GM23248 (cell line): ENCODE data around the gene SOBP. TPM values are rescaled to one million over a fixed set of nuclear protein-coding genes. Genes with fewer than 3 reads are reported as not detected.
A peak's percentile ranks its signal among the peaks of the same experiment; 100 is the strongest.

Source experiments
- DNase-seq: peaks from one replicate; pipeline ENCODE4 v3.0.0-alpha.2; 2015
- H2AFZ ChIP-seq: fragments of 200-600 bp; sonication (generic); 2 replicates; pipeline ENCODE4 v1.6.1; 2016; ENCODE audit warnings: antibody characterized with exemption
- H3F3A ChIP-seq: fragments of 200-600 bp; sonication (generic); 2 replicates; pipeline ENCODE4 v1.6.1; 2016; ENCODE audit warnings: mild to moderate bottlenecking, antibody characterized with exemption, mixed run types; ENCODE audit not compliant: insufficient read depth
- H3K27ac ChIP-seq: fragments of 200-600 bp; sonication (generic); 2 replicates; pipeline ENCODE4 v1.5.1; 2016; ENCODE audit warnings: mild to moderate bottlenecking
- H3K27me3 ChIP-seq: fragments of 200-600 bp; sonication (generic); replicated peaks from 2 replicates; pipeline ENCODE4 v1.6.1; 2016; ENCODE audit warnings: mild to moderate bottlenecking; ENCODE audit not compliant: insufficient read depth
- H3K36me3 ChIP-seq: fragments of 200-600 bp; sonication (generic); 2 replicates; pipeline ENCODE4 v1.6.1; 2016; ENCODE audit warnings: low read depth, mild to moderate bottlenecking
- H3K4me1 ChIP-seq: fragments of 200-600 bp; sonication (generic); 2 replicates; pipeline ENCODE4 v1.6.1; 2016; ENCODE audit warnings: mild to moderate bottlenecking; ENCODE audit not compliant: insufficient read depth
- H3K4me2 ChIP-seq: fragments of 200-600 bp; sonication (generic); one replicate; pipeline ENCODE4 v1.6.1; 2016; ENCODE audit warnings: mild to moderate bottlenecking; ENCODE audit not compliant: unreplicated experiment
- H3K4me3 ChIP-seq: fragments of 200-600 bp; sonication (generic); 2 replicates; pipeline ENCODE4 v1.5.1; 2016; ENCODE audit warnings: mild to moderate bottlenecking
- H3K79me2 ChIP-seq: fragments of 200-600 bp; sonication (generic); 2 replicates; pipeline ENCODE4 v1.6.1; 2016; ENCODE audit warnings: mild to moderate bottlenecking; ENCODE audit not compliant: insufficient read depth
- H3K9ac ChIP-seq: fragments of 200-600 bp; sonication (generic); 2 replicates; pipeline ENCODE4 v1.6.1; 2016; ENCODE audit warnings: mild to moderate bottlenecking
- H3K9me2 ChIP-seq: fragments of 200-600 bp; sonication (generic); 2 replicates; pipeline ENCODE4 v1.6.1; 2016; ENCODE audit warnings: mixed run types, mild to moderate bottlenecking, moderate library complexity; ENCODE audit not compliant: insufficient read depth
- H3K9me3 ChIP-seq: fragments of 200-600 bp; sonication (generic); one replicate; pipeline ENCODE4 v1.6.1; 2017; ENCODE audit warnings: low read depth
- H4K20me1 ChIP-seq: fragments of 200-600 bp; sonication (generic); 2 replicates; pipeline ENCODE4 v1.6.0; 2016; ENCODE audit not compliant: insufficient read depth
- EZH2 ChIP-seq: fragments of 200-600 bp; sonication (generic); IDR thresholded peaks from 2 replicates; pipeline ENCODE4 v1.6.1; 2018; ENCODE audit warnings: antibody characterized with exemption, mild to moderate bottlenecking; ENCODE audit not compliant: insufficient read depth, poor library complexity, severe bottlenecking
- EZH2phosphoT487 ChIP-seq: fragments of 200-600 bp; sonication (generic); IDR thresholded peaks from 2 replicates; pipeline ENCODE4 v1.6.1; 2018; ENCODE audit warnings: antibody characterized with exemption, moderate library complexity, mild to moderate bottlenecking, low read depth; ENCODE audit not compliant: insufficient read depth
- WGBS, 2 experiments: methylation state at CpG; one replicate each; pipeline ENCODE4 v1.1.6; 2015 to 2017; ENCODE audit warnings: low lambda C conversion rate in 2 of 2, low coverage in 1 of 2; ENCODE audit errors: missing lambda C conversion rate in 2 of 2; 5-methylcytosine and 5-hydroxymethylcytosine counted together
- in situ Hi-C: fragments of 300-500 bp; cut with MboI; formaldehyde crosslinking; loops from 2 replicates; pipeline ENCODE4 v1.15.0; 2020
- polyA plus RNA-seq: library from polyadenylated mRNA; unstranded; fragments of >200 nt; fragmentation: Nextera tagmentation; extraction: Ambion mirVana; gene quantifications from 2 replicates; pipeline ENCODE4 v1.2.1, GENCODE V29; 2016
- total RNA-seq: library from RNA; depleted of rRNA; stranded (reverse); fragments of >200 nt; shearing (Covaris generic); gene quantifications from 2 replicates; pipeline ENCODE4 v1.2.3, GENCODE V29; 2014

Gene SOBP
- total and polyA plus RNA-seq, 2 experiments from 2014 or later = 0.38 to 0.97 TPM

- no peaks in the 10 kb centered on the region for H4K20me1 ChIP-seq
- in situ Hi-C loops = loop anchor here (10.0 kb wide), 1 partner anchor 155 kb away; no protein-coding TSS in a partner anchor
- H3F3A ChIP-seq = peaks cover 24% of the 10 kb centered on the region
- H3K79me2 ChIP-seq = no peaks in the 10 kb centered on the region
- H3K4me1 ChIP-seq = peaks cover 37% of the 10 kb centered on the region
- no peaks in the 10 kb centered on the region for H3K9me2 ChIP-seq
- H3K4me3 ChIP-seq = 0 out of 2 replicates have a peak overlapping the region, but pooled peaks have one; percentile 14
- H3K36me3 ChIP-seq = no peaks in the 10 kb centered on the region
- no peak for TF ChIP-seq EZH2phosphoT487
- TF ChIP-seq EZH2 = no peak
- DNase-seq = no peak
- peak overlapping the region; percentile 68 for H3K9ac ChIP-seq
- 54 to 60% methylated on average over 13 of the region's 13 CpGs for WGBS, 2 experiments
- H2AFZ ChIP-seq = peak overlapping the region; percentile 36
- H3K27ac ChIP-seq = peak overlapping the region; percentile 98
- H3K27me3 ChIP-seq = no peaks in the 10 kb centered on the region
- no peaks in the 10 kb centered on the region for H3K9me3 ChIP-seq
- peak overlapping the region; percentile 58 for H3K4me2 ChIP-seq
These were observed 200.2 kb downstream of the SOBP start for GRCh38 chr6:107689951-107690642.

- Histone ChIP-seq H3K4me3 (peak overlapping the region; percentile 14; the same call in 1 of the 2 replicates), H3K4me2 (peak overlapping the region; percentile 58)
- peak; percentile 79 for DNase-seq
These were observed 200.7 kb downstream of the SOBP start for GRCh38 chr6:107690643-107691061.

GRCh38 chr6:107691062-107691751 lies 201.3 kb downstream of the SOBP start:
- in situ Hi-C loops = no loop called here
- peak overlapping the region; percentile 68 for H3K9ac ChIP-seq

More at GRCh38 chr6:107690643-107691061, 200.7 kb downstream of the SOBP start:
- H3K9ac ChIP-seq = peak overlapping the region; percentile 68
- H3K27me3 ChIP-seq = no peaks in the 10 kb centered on the region
- H3K4me1 ChIP-seq = peaks cover 43% of the 10 kb centered on the region
- in situ Hi-C loops = no loop called here
- no peaks in the 10 kb centered on the region for H3K79me2 ChIP-seq
- WGBS, 2 experiments = 5 to 6% methylated on average over 4 to 6 of the region's 6 CpGs
- H3K9me2 ChIP-seq = no peaks in the 10 kb centered on the region
- H2AFZ ChIP-seq = peak overlapping the region; percentile 36
- H3K36me3 ChIP-seq = no peaks in the 10 kb centered on the region
- TF ChIP-seq EZH2 = no peak
- TF ChIP-seq EZH2phosphoT487 = no peak
- H3F3A ChIP-seq = peaks cover 27% of the 10 kb centered on the region
- H3K27ac ChIP-seq = peak overlapping the region; percentile 98
- H3K9me3 ChIP-seq = no peaks in the 10 kb centered on the region
- H4K20me1 ChIP-seq = no peaks in the 10 kb centered on the region

GRCh38 chr6:107692351-107692750 lies 202.4 kb downstream of the SOBP start:
- in situ Hi-C loops = no loop called here
- H3K27ac ChIP-seq = peak overlapping the region; percentile 98

More at GRCh38 chr6:107691062-107691751, 201.3 kb downstream of the SOBP start:
- peak overlapping the region; percentile 58 for H3K4me2 ChIP-seq
- H2AFZ ChIP-seq = peak overlapping the region; percentile 36
- H3K79me2 ChIP-seq = no peaks in the 10 kb centered on the region
- TF ChIP-seq EZH2 = no peak
- no peak for TF ChIP-seq EZH2phosphoT487
- H3K4me1 ChIP-seq = peaks cover 45% of the 10 kb centered on the region
- peaks cover 33% of the 10 kb centered on the region for H3F3A ChIP-seq
- H3K27me3 ChIP-seq = no peaks in the 10 kb centered on the region
- H3K36me3 ChIP-seq = no peaks in the 10 kb centered on the region
- peak overlapping the region; percentile 14; the same call in 1 of the 2 replicates for H3K4me3 ChIP-seq
- no peaks in the 10 kb centered on the region for H4K20me1 ChIP-seq
- WGBS, 2 experiments = 26 to 31% methylated on average over 12 of the region's 12 CpGs
- peak overlapping the region; percentile 98 for H3K27ac ChIP-seq
- no peaks in the 10 kb centered on the region for H3K9me3 ChIP-seq
- peak; percentile 95 for DNase-seq
- H3K9me2 ChIP-seq = no peaks in the 10 kb centered on the region

More at GRCh38 chr6:107692351-107692750, 202.4 kb downstream of the SOBP start:
- no peaks in the 10 kb centered on the region for H3K36me3 ChIP-seq
- no peaks in the 10 kb centered on the region for H3K9me2 ChIP-seq
- H3K4me1 ChIP-seq = peaks cover 46% of the 10 kb centered on the region
- peak; percentile 95 for DNase-seq
- TF ChIP-seq EZH2 (no peak), EZH2phosphoT487 (no peak)
- WGBS, 2 experiments = 19 to 28% methylated on average over 3 of the region's 3 CpGs
- no peaks in the 10 kb centered on the region for H4K20me1 ChIP-seq
- peaks cover 44% of the 10 kb centered on the region for H3F3A ChIP-seq
- H3K4me2 ChIP-seq = peak overlapping the region; percentile 58
- H3K27me3 ChIP-seq = no peaks in the 10 kb centered on the region
- H3K4me3 ChIP-seq = no peak overlapping the region
- H2AFZ ChIP-seq = no peak overlapping the region
- H3K79me2 ChIP-seq = no peaks in the 10 kb centered on the region
- no peaks in the 10 kb centered on the region for H3K9me3 ChIP-seq
- H3K9ac ChIP-seq = peak overlapping the region; percentile 68
